K562 (cell line): ENCODE measurements around the gene C5orf24. TPM values are rescaled to one million over a fixed set of nuclear protein-coding genes. Genes with fewer than 3 reads are reported as not detected.

ENCODE experiments used
- AFF4 ChIP-seq: sonication (generic); formaldehyde crosslinking; IDR thresholded peaks from 2 replicates; pipeline ENCODE4 v1.8.0; 2023; ENCODE audit warnings: mild to moderate bottlenecking, missing genetic modification reagents
- ARHGAP35 ChIP-seq: fragments of 450-650 bp; IDR thresholded peaks from 2 replicates; pipeline ENCODE4 v1.6.1; 2018; ENCODE audit not compliant: partially characterized antibody
- DLX4 ChIP-seq: fragments of 250-450 bp; sonication (Bioruptor Pico); IDR thresholded peaks from 2 replicates; pipeline ENCODE4 v1.6.1; 2021; ENCODE audit warnings: mild to moderate bottlenecking
- RNF2 ChIP-seq: sonication (generic); IDR thresholded peaks from 2 replicates; pipeline ENCODE4 v1.6.1; 2016
- SIN3B ChIP-seq: fragments of 450-650 bp; IDR thresholded peaks from 2 replicates; pipeline ENCODE4 v1.6.1; 2017; ENCODE audit warnings: low read depth, mild to moderate bottlenecking, moderate library complexity
- STAG1 ChIP-seq: sonication (generic); formaldehyde crosslinking; IDR thresholded peaks from 2 replicates; pipeline ENCODE4 v1.5.0; 2020; ENCODE audit warnings: missing genetic modification reagents, borderline replicate concordance
- SUPT5H ChIP-seq: fragments of 450-650 bp; IDR thresholded peaks from 2 replicates; pipeline ENCODE4 v1.6.1; 2016
- TEAD4 ChIP-seq, 2 experiments: sonication (generic) in 1 of 2; formaldehyde crosslinking in 1 of 2; IDR thresholded peaks; 2 replicates each; pipeline versions ENCODE4 v1.6.1 to v1.8.0; 2012 to 2022; ENCODE audit warnings: borderline replicate concordance in 1 of 2, inconsistent platforms in 1 of 2, low read length in 1 of 2, mild to moderate bottlenecking in 1 of 2, missing genetic modification reagents in 1 of 2
- ZBTB17 ChIP-seq: fragments of 450-650 bp; formaldehyde crosslinking; IDR thresholded peaks from 2 replicates; pipeline ENCODE4 v1.4.0; 2020; ENCODE audit warnings: mild to moderate bottlenecking
- ZBTB34 ChIP-seq: fragments of 250-450 bp; sonication (Bioruptor Pico); IDR thresholded peaks from 2 replicates; pipeline ENCODE4 v1.8.0; 2021; ENCODE audit warnings: mild to moderate bottlenecking, moderate library complexity
- ZNF407 ChIP-seq: fragments of 450-650 bp; IDR thresholded peaks from 2 replicates; pipeline ENCODE4 v1.6.1; 2016; ENCODE audit warnings: low read depth
- ZNF57 ChIP-seq: fragments of 450-650 bp; formaldehyde crosslinking; IDR thresholded peaks from 2 replicates; pipeline ENCODE4 v1.4.0; 2020; ENCODE audit warnings: mild to moderate bottlenecking, moderate library complexity
- ZNF699 ChIP-seq: fragments of 250-450 bp; sonication (Bioruptor Pico); IDR thresholded peaks from 2 replicates; pipeline ENCODE4 v1.8.0; 2021; ENCODE audit warnings: mild to moderate bottlenecking, moderate library complexity; ENCODE audit not compliant: insufficient replicate concordance
- polyA plus RNA-seq, 8 experiments: library from polyadenylated mRNA; depleted of rRNA in 4 of 8; stranded (reverse) in 5 of 8; unstranded in 3 of 8; fragments of >200 nt; fragmentation: Nextera tagmentation in 2 of 8; fragmentation: Illumina TruSeq in 1 of 8; extraction: Ambion mirVana in 2 of 8; extraction: Trizol in 1 of 8; gene quantifications; 2 replicates each; pipeline versions ENCODE4 v1.2.1 to v1.2.3, GENCODE V29; 2011 to 2014; ENCODE audit warnings: inconsistent platforms in 1 of 8, missing spikeins in 1 of 8
- total RNA-seq, 7 experiments: library from RNA; depleted of rRNA in 6 of 7; stranded (reverse); fragments of >200 nt in 6 of 7; fragmentation: Illumina TruSeq in 2 of 7; extraction: Trizol in 2 of 7; gene quantifications; 2 replicates each; pipeline versions ENCODE4 v1.2.1 to v1.2.3, GENCODE V29; 2011 to 2021; ENCODE audit warnings: low replicate concordance in 1 of 7

The C5orf24 gene
- total and polyA plus RNA-seq, 9 of the 15 experiments (the other 6 are each of a cell fraction or from before 2014, with no cell fraction given), result 8.9 to 38.6 (median 28.4) TPM

GRCh38 chr5:134845852-134846640 is at the start of gene C5orf24 (continued):
- TF ChIP-seq ZBTB17 (CRISPR knock-in tag) (peak; percentile 84; the same call in 1 of the 2 replicates), ZNF57 (CRISPR knock-in tag) (no peak), ARHGAP35 (peak; percentile 79), ZNF699 (CRISPR knock-in tag) (no peak), SUPT5H (peak; percentile 84), AFF4 (CRISPR knock-in tag) (peak; percentile 88; the same call in 1 of the 2 replicates), TEAD4 (IDR thresholded peaks at IDR 0.05; ENCODE audit: low read length) (no peak; the same call in 1 of the 2 replicates), TEAD4 (CRISPR knock-in tag; IDR thresholded peaks at IDR 0.05; ENCODE audit: borderline replicate concordance) (peak; percentile 23; the same call in 1 of the 2 replicates), ZBTB34 (CRISPR knock-in tag) (no peak), ZNF407 (no peak), SIN3B (peak; percentile 78; the same call in 1 of the 2 replicates), DLX4 (CRISPR knock-in tag) (no peak), RNF2 (peak; percentile 64), STAG1 (no peak)
